Sigmoid colon (tissue), 7 donors: ENCODE results near the gene TTLL11. TPM values are rescaled to one million over a fixed set of nuclear protein-coding genes. Genes with fewer than 3 reads are reported as not detected.

Experiments
- DNase-seq: peaks from one replicate; pipeline ENCODE4 v3.0.0-alpha.2; 2019
- H3K27ac ChIP-seq, 4 donors: fragments of 200-600 bp; sonication (generic); one replicate each; pipeline ENCODE4 v1.5.1; 2016 to 2019; ENCODE audit warnings: mild to moderate bottlenecking in 1 of 4
- H3K27me3 ChIP-seq, 3 donors: fragments of 200-600 bp; sonication (generic); one replicate each; pipeline ENCODE4 v1.5.1; 2019; ENCODE audit warnings: mild to moderate bottlenecking in 1 of 3
- H3K36me3 ChIP-seq, 4 donors: fragments of 200-600 bp; sonication (generic); one replicate each; pipeline ENCODE4 v1.5.1; 2016 to 2019
- H3K4me1 ChIP-seq, 4 donors: fragments of 200-600 bp; sonication (generic); one replicate each; pipeline ENCODE4 v1.5.1; 2017 to 2019
- H3K4me3 ChIP-seq, 4 donors: fragments of 200-600 bp; sonication (generic); one replicate each; pipeline ENCODE4 v1.5.1; 2017 to 2019; ENCODE audit warnings: mild to moderate bottlenecking in 2 of 4, moderate library complexity in 1 of 4
- H3K9me3 ChIP-seq, 4 donors: fragments of 200-600 bp in 3 of 4; sonication (generic) in 3 of 4; one replicate each; pipeline versions ENCODE4 v1.5.1 to v1.6.1; 2013 to 2019
- EP300 ChIP-seq, 4 donors: sonication (generic); formaldehyde crosslinking; IDR thresholded peaks; one replicate each; pipeline ENCODE4 v1.6.1; 2017; ENCODE audit warnings: antibody characterized with exemption in 4 of 4
- POLR2A ChIP-seq, 2 donors: fragments of 450-650 bp; IDR thresholded peaks; one replicate each; pipeline ENCODE4 v1.6.1; 2016; ENCODE audit warnings: antibody characterized with exemption in 2 of 2, mild to moderate bottlenecking in 2 of 2, moderate library complexity in 2 of 2
- POLR2AphosphoS5 ChIP-seq, 4 donors: sonication (generic); formaldehyde crosslinking; IDR thresholded peaks; one replicate each; pipeline ENCODE4 v1.6.1; 2017; ENCODE audit warnings: antibody characterized with exemption in 4 of 4
- WGBS, 2 donors: extraction: QIAGEN DNeasy Blood & Tissue Kit; methylation state at CpG; one replicate each; pipeline ENCODE4 v1.1.7; 2013; 5-methylcytosine and 5-hydroxymethylcytosine counted together
- intact Hi-C: fragments of 100-400 bp; cut with DNase I; formaldehyde crosslinking; loops from one replicate; pipeline ENCODE4 v1.15.1; 2023
- polyA plus RNA-seq, 3 donors: library from polyadenylated mRNA; stranded (reverse); fragments of 200-250 nt; gene quantifications; one replicate each; pipeline ENCODE4 v1.2.3, GENCODE V29; 2013
- total RNA-seq, 4 donors: library from RNA; depleted of rRNA; stranded (reverse); fragments of >200 nt; gene quantifications; one replicate each; pipeline ENCODE4 v1.1.0, GENCODE V29; 2016
- TF ChIP-seq, protein P1 (sequence below), 4 experiments: fragments of 450-650 bp in 3 of 4; fragments of 200-600 bp in 1 of 4; IDR thresholded peaks; one replicate each; pipeline ENCODE4 v1.5.1; 2016 to 2019; ENCODE audit warnings: antibody characterized with exemption in 4 of 4, mild to moderate bottlenecking in 3 of 4, moderate library complexity in 2 of 4
- donor health status: healthy with polysubstance abuse.
- donor health status: Bipolar disorder and iron deficiency.
- donor health status: healthy.

The TTLL11 gene
- total and polyA plus RNA-seq, 7 donors = 4.2 to 40.7 (median 27.6) TPM

DNA sequence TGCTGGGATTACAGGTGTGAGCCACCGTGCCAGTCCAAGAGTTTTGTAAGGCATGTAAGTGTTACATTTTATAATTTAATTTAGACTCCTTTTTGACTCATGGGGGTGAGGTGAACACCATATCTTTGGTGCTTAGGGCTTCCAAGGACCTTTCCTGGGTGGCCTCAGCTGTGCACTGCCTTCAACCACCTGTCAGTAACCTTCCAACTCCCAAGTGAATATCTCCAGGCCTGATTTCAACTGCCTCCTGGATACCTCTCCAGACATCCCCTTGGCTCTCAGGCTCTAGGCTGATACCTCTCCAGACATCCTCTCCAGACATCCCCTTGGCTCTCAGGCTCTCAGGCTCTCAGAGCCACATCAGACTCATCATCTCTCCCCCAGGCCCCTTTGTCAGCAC is 30.9 kb upstream of the TTLL11 start:
- 84 to 85% methylated on average over 1 of the region's 1 CpG for WGBS, 2 donors
- no peak for DNase-seq
- intact Hi-C loops = no loop called here
- Histone ChIP-seq H3K36me3 (no peaks in the 10 kb centered on the region), H3K9me3 (no peaks in the 10 kb centered on the region), H3K4me3 (no peak overlapping the region), H3K4me1 (peaks cover 0 to 27% (median 21%) of the 10 kb centered on the region in 4 donors), H3K27me3 (peaks cover 0 to 10% (median 0%) of the 10 kb centered on the region in 3 donors), H3K27ac (no peak overlapping the region)
- TF ChIP-seq, protein P1, sequence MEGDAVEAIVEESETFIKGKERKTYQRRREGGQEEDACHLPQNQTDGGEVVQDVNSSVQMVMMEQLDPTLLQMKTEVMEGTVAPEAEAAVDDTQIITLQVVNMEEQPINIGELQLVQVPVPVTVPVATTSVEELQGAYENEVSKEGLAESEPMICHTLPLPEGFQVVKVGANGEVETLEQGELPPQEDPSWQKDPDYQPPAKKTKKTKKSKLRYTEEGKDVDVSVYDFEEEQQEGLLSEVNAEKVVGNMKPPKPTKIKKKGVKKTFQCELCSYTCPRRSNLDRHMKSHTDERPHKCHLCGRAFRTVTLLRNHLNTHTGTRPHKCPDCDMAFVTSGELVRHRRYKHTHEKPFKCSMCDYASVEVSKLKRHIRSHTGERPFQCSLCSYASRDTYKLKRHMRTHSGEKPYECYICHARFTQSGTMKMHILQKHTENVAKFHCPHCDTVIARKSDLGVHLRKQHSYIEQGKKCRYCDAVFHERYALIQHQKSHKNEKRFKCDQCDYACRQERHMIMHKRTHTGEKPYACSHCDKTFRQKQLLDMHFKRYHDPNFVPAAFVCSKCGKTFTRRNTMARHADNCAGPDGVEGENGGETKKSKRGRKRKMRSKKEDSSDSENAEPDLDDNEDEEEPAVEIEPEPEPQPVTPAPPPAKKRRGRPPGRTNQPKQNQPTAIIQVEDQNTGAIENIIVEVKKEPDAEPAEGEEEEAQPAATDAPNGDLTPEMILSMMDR (IDR thresholded peaks at IDR 0.05) = no peak
- no peak for TF ChIP-seq POLR2AphosphoS5 (IDR thresholded peaks at IDR 0.05)
- no peak for TF ChIP-seq EP300 (IDR thresholded peaks at IDR 0.05)
- no peak for TF ChIP-seq POLR2A (IDR thresholded peaks at IDR 0.05)

DNA sequence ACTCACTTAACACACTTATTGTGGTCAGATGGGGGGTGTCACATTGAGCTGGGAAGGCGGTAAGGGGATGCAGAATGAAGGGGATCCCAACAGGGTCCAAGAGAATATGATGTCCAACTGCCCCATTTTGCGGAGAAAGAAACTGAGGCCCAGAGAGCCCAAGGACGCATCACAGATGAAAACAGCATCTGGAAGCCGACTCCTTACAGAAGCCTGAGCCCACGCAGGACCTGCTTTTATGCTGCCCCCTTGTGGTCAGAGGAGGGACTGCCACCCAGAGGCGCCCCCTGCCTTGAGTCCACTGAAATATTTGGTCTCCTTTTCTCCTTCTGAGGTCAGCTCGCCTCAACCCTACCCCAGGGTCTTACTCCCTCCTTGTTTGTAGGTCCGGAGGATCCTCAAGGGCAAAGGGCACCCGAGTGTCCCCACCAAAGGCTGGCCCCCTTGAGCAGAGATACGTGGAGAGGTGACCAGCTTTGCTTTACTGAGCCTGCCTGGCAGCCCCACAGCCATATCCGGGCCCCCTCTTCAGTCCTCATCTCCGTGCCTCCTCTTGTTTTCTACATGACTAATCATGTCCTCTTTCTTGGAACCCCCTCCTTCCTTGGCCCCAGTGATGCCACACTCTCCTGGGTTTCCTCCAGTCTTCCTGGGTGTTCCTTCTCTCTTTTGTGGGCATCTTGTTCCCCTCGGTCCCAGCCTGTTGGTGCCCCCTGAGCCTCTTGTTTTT is 30.0 kb upstream of the TTLL11 start:
- Histone ChIP-seq H3K27ac (no peak overlapping the region), H3K4me1 (peaks cover 0 to 27% (median 21%) of the 10 kb centered on the region in 4 donors), H3K4me3 (no peak overlapping the region), H3K27me3 (peaks cover 0 to 10% (median 0%) of the 10 kb centered on the region in 3 donors), H3K36me3 (no peaks in the 10 kb centered on the region), H3K9me3 (no peaks in the 10 kb centered on the region)
- DNase-seq = peak; percentile 86
- no peak for TF ChIP-seq EP300 (IDR thresholded peaks at IDR 0.05)
- TF ChIP-seq, protein P1 (IDR thresholded peaks at IDR 0.05) = peak; percentile 89 to 99 (median 96)
- 23 to 29% methylated on average over 13 of the region's 13 CpGs for WGBS, 2 donors
- intact Hi-C loops = loop anchor here (1.0 kb wide), 1 partner anchor 24 kb away; no protein-coding TSS in a partner anchor

DNA sequence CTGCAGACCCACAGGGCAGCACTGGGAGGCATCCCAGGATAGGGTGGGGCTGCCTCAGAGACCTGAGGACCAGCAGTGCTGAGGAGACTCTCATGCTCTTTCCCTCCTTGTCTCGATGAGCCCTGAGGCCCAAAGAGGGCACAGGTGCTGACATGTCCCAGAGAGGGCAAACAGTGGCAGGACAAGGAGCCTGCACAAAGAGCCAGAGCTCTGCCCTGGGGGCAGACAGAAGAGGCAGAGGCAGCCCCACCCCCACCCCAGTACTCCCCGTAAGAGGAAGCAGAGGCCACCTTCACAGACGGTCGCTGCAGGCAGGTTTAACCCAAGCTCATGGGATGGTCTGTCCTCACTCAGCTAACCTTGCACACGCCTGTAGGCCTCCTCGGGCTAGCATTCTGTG is 29.4 kb upstream of the TTLL11 start:
- Histone ChIP-seq H3K27ac (no peak overlapping the region), H3K9me3 (no peaks in the 10 kb centered on the region), H3K4me3 (no peak overlapping the region), H3K4me1 (peaks cover 0 to 27% (median 21%) of the 10 kb centered on the region in 4 donors), H3K36me3 (no peaks in the 10 kb centered on the region), H3K27me3 (peaks cover 0 to 10% (median 0%) of the 10 kb centered on the region in 3 donors)
- intact Hi-C loops = no loop called here
- TF ChIP-seq, protein P1 (IDR thresholded peaks at IDR 0.05) = no peak
- TF ChIP-seq POLR2AphosphoS5 (IDR thresholded peaks at IDR 0.05) (no peak), EP300 (IDR thresholded peaks at IDR 0.05) (no peak), POLR2A (IDR thresholded peaks at IDR 0.05) (no peak)
- 47% methylated on average over 6 of the region's 6 CpGs for WGBS, 2 donors
- DNase-seq = no peak

DNA sequence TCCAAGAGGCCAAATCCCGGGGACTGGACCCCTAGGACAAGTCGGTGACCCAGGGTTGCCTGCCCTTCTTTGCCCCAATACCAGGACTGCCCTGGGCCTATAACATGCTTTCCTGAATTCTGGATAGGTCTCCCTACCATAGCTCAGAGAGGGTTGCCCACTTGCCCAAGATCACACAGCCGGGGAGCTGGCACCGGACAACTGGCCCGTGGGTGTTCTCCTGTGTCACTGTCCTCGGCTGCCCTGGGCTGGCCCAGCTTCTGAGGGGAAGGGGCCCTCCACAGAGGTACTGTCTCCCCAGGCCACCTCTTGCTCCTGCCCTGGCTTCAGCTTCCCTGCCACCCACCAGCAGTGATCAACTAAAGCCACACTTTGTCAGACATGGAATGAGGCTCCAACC is 28.8 kb upstream of the TTLL11 start:
- Histone ChIP-seq H3K4me3 (no peak overlapping the region), H3K27me3 (peaks cover 0 to 7% (median 0%) of the 10 kb centered on the region in 3 donors), H3K4me1 (peaks cover 0 to 23% (median 19%) of the 10 kb centered on the region in 4 donors), H3K27ac (no peak overlapping the region), H3K9me3 (no peaks in the 10 kb centered on the region), H3K36me3 (no peaks in the 10 kb centered on the region)
- WGBS, 2 donors = 90 to 93% methylated on average over 6 of the region's 6 CpGs
- TF ChIP-seq, protein P1 (IDR thresholded peaks at IDR 0.05) = no peak
- TF ChIP-seq POLR2A (IDR thresholded peaks at IDR 0.05) (no peak), EP300 (IDR thresholded peaks at IDR 0.05) (no peak), POLR2AphosphoS5 (IDR thresholded peaks at IDR 0.05) (no peak)
- no peak for DNase-seq
- intact Hi-C loops = no loop called here
